ENCODE data around the gene SHISAL1. TPM values are rescaled to one million over a fixed set of nuclear protein-coding genes. Genes with fewer than 3 reads are reported as not detected.

SHISAL1 gene
- polyA plus RNA-seq, 2 donors = 0.08 to 0.22 TPM

DNA sequence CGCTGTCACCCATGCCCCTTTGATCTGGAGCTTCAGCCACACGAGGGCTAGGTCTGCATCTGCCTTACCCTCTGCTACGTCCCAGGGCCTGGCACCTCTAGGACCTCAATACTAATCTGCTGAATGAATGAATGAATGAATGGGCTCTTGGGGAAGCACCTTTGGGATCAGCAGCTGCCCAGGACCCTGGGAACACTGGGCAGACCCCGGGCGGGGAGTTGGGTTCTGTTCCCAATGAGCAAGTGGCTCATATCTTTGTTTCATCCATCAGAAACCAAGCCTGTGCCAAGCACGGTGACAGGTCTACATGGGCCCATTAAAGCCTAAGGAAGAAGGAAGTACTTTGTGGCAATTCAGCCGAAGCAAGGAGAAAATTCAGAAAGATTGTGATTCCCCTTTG, 41.5 kb upstream of the SHISAL1 start:
- Histone ChIP-seq H3K27ac (ENCODE audit: low read depth in 2 of 2, low read length in 1 of 2) (no peak overlapping the region), H3K36me3 (ENCODE audit: control insufficient read depth in 2 of 2, insufficient read depth in 2 of 2, low read length in 1 of 2) (no peaks in the 10 kb centered on the region), H3K4me1 (ENCODE audit: control insufficient read depth in 2 of 2, insufficient read depth in 2 of 2, low read length in 1 of 2) (peaks cover 0 to 4% of the 10 kb centered on the region in 2 donors), H3K4me3 (ENCODE audit: low read depth in 1 of 2, low read length in 2 of 2) (no peak overlapping the region), H3K9me3 (ENCODE audit: control insufficient read depth in 2 of 2, insufficient read depth in 1 of 2, low read depth in 1 of 2, low read length in 1 of 2) (no peaks in the 10 kb centered on the region), H3K27me3 (ENCODE audit: control insufficient read depth in 1 of 2, insufficient read depth in 2 of 2, low read length in 2 of 2) (no peaks in the 10 kb centered on the region)
- 81 to 89% methylated on average over 7 of the region's 7 CpGs for WGBS, 2 donors

DNA sequence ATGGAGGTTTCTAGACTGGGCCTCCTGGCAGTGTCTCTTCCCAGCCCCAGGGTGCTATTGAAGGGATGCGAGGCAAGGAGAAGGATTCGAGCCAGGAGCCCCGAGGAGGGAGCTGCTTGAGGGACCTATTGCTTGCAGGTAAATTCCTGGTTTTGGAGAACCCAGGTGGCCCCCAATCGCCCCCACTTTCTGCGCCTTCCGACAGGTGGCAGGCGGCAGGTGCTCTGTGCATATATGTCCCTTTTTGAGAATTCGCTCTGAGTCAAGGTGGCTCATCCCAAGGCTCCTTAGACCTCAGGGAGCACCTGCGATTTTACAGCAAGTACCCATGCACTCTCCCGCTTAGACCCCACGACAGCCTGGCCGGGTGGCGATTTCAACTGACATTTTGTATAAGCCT, 40.3 kb upstream of the SHISAL1 start:
- 84 to 87% methylated on average over 13 of the region's 13 CpGs for WGBS, 2 donors

DNA sequence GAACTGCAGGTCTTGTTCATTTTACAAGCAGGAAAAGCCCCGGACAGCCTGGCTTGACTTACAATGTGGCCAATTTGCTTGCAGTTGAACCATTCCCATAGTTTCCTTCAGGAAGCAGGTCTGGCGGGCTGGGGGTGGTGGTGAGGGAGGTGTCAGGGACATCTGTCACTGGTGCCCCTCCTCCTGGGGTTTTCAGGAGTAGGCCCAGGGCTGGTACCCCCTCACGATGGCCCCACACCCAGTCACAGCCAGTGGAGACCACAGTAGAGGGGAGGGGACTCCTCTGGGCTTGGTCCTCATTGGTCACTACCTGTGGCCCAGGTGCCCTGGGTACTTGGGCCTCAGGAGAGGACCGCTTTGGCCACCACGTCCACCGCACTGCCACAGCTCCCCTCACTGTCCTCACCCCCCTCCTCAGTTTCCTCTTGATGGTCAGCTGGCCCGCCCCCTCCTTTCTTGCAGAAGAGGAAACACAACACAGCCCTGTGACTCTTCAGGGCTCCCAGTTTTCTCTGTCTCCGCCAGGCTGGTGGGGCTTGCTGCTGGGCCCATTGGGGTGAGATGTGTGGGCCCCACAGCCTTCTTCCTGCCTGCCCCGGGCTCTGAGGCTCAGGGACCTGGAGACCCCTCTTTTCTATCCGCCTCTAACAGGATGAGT, 39.8 kb upstream of the SHISAL1 start:
- Histone ChIP-seq H3K27me3 (ENCODE audit: control insufficient read depth in 1 of 2, insufficient read depth in 2 of 2, low read length in 2 of 2) (no peaks in the 10 kb centered on the region), H3K4me3 (ENCODE audit: low read depth in 1 of 2, low read length in 2 of 2) (no peak overlapping the region)
- 59 to 78% methylated on average over 9 to 10 of the region's 10 CpGs for WGBS, 2 donors

More for the DNA sequence above, 40.3 kb upstream of the SHISAL1 start:
- Histone ChIP-seq H3K4me1 (ENCODE audit: control insufficient read depth in 2 of 2, insufficient read depth in 2 of 2, low read length in 1 of 2) (peaks cover 0 to 4% of the 10 kb centered on the region in 2 donors), H3K27ac (ENCODE audit: low read depth in 2 of 2, low read length in 1 of 2) (no peak overlapping the region), H3K9me3 (ENCODE audit: control insufficient read depth in 2 of 2, insufficient read depth in 1 of 2, low read depth in 1 of 2, low read length in 1 of 2) (no peaks in the 10 kb centered on the region), H3K27me3 (ENCODE audit: control insufficient read depth in 1 of 2, insufficient read depth in 2 of 2, low read length in 2 of 2) (no peaks in the 10 kb centered on the region), H3K4me3 (ENCODE audit: low read depth in 1 of 2, low read length in 2 of 2) (no peak overlapping the region), H3K36me3 (ENCODE audit: control insufficient read depth in 2 of 2, insufficient read depth in 2 of 2, low read length in 1 of 2) (no peaks in the 10 kb centered on the region)

DNA sequence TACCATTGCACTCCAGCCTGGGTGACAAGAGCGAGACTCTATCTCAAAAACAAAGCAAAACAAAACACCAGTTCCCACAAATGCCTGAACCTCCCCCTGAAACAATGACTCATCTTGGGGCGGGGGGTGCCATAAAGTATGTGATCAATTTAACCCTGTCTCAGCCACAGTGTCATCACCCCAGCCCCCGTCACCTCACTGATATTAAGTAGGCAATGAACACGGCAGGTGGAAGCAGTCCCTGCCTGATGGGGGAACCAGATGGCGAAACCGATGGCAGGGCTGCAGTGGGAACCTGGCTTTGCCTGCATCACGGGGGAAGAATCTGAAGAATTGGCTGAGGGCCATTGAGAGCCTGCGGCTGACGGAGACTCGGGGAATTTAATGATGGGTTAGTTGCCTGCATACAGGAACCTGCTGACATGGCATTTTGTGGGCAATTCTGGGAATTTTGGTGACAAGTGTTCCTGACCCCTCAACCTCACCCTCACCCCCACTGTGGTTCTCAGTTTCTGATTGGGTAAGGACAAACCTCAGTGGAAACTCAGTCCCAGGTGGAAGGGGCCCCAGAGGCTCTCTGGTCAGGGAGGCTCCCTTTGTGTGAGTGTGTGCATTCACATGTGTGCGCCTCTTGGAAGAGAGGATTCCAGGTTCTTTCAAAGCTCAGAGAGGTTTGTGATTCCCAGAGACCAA, 39.1 kb upstream of the SHISAL1 start:
- H3K4me3 ChIP-seq (ENCODE audit: low read depth in 1 of 2, low read length in 2 of 2) = no peak overlapping the region
- H3K36me3 ChIP-seq (ENCODE audit: control insufficient read depth in 2 of 2, insufficient read depth in 2 of 2, low read length in 1 of 2) = no peaks in the 10 kb centered on the region
- WGBS, 2 donors = 16 to 23% methylated on average over 11 of the region's 11 CpGs
- H3K9me3 ChIP-seq (ENCODE audit: control insufficient read depth in 2 of 2, insufficient read depth in 1 of 2, low read depth in 1 of 2, low read length in 1 of 2) = no peaks in the 10 kb centered on the region
- no peaks in the 10 kb centered on the region for H3K27me3 ChIP-seq (ENCODE audit: control insufficient read depth in 1 of 2, insufficient read depth in 2 of 2, low read length in 2 of 2)
- H3K4me1 ChIP-seq (ENCODE audit: control insufficient read depth in 2 of 2, insufficient read depth in 2 of 2, low read length in 1 of 2) = peaks cover 0 to 4% of the 10 kb centered on the region in 2 donors
- no peak overlapping the region for H3K27ac ChIP-seq (ENCODE audit: low read depth in 2 of 2, low read length in 1 of 2)

More for the DNA sequence above, 39.8 kb upstream of the SHISAL1 start:
- no peaks in the 10 kb centered on the region for H3K36me3 ChIP-seq (ENCODE audit: control insufficient read depth in 2 of 2, insufficient read depth in 2 of 2, low read length in 1 of 2)
- no peaks in the 10 kb centered on the region for H3K9me3 ChIP-seq (ENCODE audit: control insufficient read depth in 2 of 2, insufficient read depth in 1 of 2, low read depth in 1 of 2, low read length in 1 of 2)
- no peak overlapping the region for H3K27ac ChIP-seq (ENCODE audit: low read depth in 2 of 2, low read length in 1 of 2)
- peaks cover 0 to 4% of the 10 kb centered on the region in 2 donors for H3K4me1 ChIP-seq (ENCODE audit: control insufficient read depth in 2 of 2, insufficient read depth in 2 of 2, low read length in 1 of 2)

DNA sequence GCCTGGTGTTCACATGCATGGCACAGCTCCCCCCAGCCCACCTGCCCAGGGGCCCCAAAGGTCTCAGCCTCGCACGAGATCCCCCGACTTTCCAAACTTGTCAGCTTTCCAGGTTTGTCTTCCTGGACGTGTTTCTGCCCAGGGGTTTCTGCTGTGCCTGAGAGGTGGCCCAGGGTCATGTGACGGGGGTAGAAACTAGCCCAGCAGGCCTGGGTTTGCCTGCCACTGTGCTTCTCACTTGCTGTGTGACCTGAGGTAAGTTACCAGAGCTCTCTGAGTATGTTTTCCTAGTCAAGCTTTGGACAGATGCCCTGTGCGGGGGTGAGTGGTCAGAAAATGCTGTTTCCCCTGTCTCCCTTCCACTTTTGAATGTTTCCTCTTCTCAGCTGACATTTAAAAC, 38.3 kb upstream of the SHISAL1 start:
- 55 to 64% methylated on average over 6 of the region's 6 CpGs for WGBS, 2 donors
- no peaks in the 10 kb centered on the region for H3K36me3 ChIP-seq (ENCODE audit: control insufficient read depth in 2 of 2, insufficient read depth in 2 of 2, low read length in 1 of 2)
- H3K27ac ChIP-seq (ENCODE audit: low read depth in 2 of 2, low read length in 1 of 2) = no peak overlapping the region
- no peak overlapping the region for H3K4me3 ChIP-seq (ENCODE audit: low read depth in 1 of 2, low read length in 2 of 2)
- no peaks in the 10 kb centered on the region for H3K9me3 ChIP-seq (ENCODE audit: control insufficient read depth in 2 of 2, insufficient read depth in 1 of 2, low read depth in 1 of 2, low read length in 1 of 2)
- no peaks in the 10 kb centered on the region for H3K27me3 ChIP-seq (ENCODE audit: control insufficient read depth in 1 of 2, insufficient read depth in 2 of 2, low read length in 2 of 2)
- peaks cover 0 to 4% of the 10 kb centered on the region in 2 donors for H3K4me1 ChIP-seq (ENCODE audit: control insufficient read depth in 2 of 2, insufficient read depth in 2 of 2, low read length in 1 of 2)

DNA sequence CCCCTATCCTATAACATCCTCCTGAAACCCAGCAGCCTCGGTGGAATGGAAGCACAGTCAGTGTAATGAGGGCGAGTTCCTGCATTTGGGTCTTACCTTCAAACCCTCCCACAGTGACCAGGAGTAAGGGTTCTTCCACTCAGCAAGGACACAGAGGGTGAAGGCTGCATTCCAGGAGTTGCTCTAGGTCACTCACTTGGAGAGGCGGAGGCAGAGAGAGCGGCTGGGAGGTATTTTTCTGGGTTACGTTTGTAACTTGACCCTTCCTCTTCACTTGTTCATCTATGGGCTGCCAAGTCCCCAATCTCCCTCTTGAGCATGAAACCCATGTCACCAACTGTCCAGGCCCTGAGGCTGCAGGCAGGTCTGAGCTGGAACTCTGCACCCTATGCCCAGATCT, 36.8 kb upstream of the SHISAL1 start:
- Histone ChIP-seq H3K9me3 (ENCODE audit: control insufficient read depth in 2 of 2, insufficient read depth in 1 of 2, low read depth in 1 of 2, low read length in 1 of 2) (no peaks in the 10 kb centered on the region), H3K27ac (ENCODE audit: low read depth in 2 of 2, low read length in 1 of 2) (no peak overlapping the region), H3K4me3 (ENCODE audit: low read depth in 1 of 2, low read length in 2 of 2) (no peak overlapping the region), H3K27me3 (ENCODE audit: control insufficient read depth in 1 of 2, insufficient read depth in 2 of 2, low read length in 2 of 2) (no peaks in the 10 kb centered on the region), H3K4me1 (ENCODE audit: control insufficient read depth in 2 of 2, insufficient read depth in 2 of 2, low read length in 1 of 2) (peaks cover 0 to 4% of the 10 kb centered on the region in 2 donors), H3K36me3 (ENCODE audit: control insufficient read depth in 2 of 2, insufficient read depth in 2 of 2, low read length in 1 of 2) (no peaks in the 10 kb centered on the region)
- 59 to 65% methylated on average over 5 of the region's 5 CpGs for WGBS, 2 donors

DNA sequence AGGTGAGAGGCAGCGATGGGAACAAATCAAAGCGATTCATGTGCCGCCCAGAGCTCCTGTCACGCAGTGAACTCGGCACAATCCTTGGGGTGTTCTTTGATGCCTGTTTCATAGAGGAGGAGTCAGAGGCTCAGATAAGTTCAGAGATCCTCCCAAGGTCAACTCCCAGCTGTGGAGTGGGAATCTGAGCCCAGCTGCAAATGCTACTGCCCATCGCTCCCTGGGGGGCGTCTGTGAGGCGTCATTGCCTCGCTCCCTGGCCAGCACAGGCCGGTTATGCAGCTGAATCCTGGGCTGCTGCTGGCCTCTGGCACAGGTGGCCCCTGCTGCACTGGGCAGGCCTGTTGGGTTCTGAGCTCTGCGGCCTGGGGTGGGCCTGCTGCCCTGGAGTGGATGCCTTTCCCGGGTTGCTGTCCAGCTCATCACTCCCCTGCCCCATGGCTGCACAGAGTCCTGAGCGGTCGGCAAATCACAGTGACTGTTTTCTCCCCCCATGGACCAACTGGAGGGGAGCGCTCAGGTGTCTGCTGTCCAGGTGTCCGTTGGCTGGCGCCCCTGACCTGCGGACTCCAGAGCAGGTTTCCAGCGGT, 36.3 kb upstream of the SHISAL1 start:
- H3K27ac ChIP-seq (ENCODE audit: low read depth in 2 of 2, low read length in 1 of 2) = no peak overlapping the region

DNA sequence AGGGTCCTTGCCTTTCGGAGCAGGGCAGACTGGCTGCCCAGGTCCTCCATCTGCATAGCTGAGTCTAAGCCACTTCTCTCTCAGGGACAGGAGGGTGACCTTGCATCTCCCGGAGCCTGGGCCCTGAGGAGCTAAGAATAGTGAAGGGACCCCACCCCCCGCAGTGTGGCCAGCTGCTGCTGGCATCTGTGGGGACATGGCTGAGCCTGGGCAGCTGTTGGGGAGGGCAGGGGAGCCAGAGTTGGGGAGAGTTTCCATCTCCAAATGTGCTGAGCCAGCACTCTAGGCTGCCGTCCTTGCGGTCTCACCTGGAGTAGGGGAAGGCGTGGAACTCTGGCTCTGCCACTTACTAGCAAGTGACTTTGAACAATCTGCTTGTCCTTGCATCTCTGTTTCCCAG, 34.8 kb upstream of the SHISAL1 start:
- Histone ChIP-seq H3K4me1 (ENCODE audit: control insufficient read depth in 2 of 2, insufficient read depth in 2 of 2, low read length in 1 of 2) (peaks cover 0 to 4% of the 10 kb centered on the region in 2 donors), H3K36me3 (ENCODE audit: control insufficient read depth in 2 of 2, insufficient read depth in 2 of 2, low read length in 1 of 2) (no peaks in the 10 kb centered on the region), H3K4me3 (ENCODE audit: low read depth in 1 of 2, low read length in 2 of 2) (no peak overlapping the region), H3K27ac (ENCODE audit: low read depth in 2 of 2, low read length in 1 of 2) (no peak overlapping the region), H3K9me3 (ENCODE audit: control insufficient read depth in 2 of 2, insufficient read depth in 1 of 2, low read depth in 1 of 2, low read length in 1 of 2) (no peaks in the 10 kb centered on the region), H3K27me3 (ENCODE audit: control insufficient read depth in 1 of 2, insufficient read depth in 2 of 2, low read length in 2 of 2) (no peaks in the 10 kb centered on the region)
- WGBS, 2 donors = 89 to 92% methylated on average over 6 of the region's 6 CpGs

More for the DNA sequence above, 36.3 kb upstream of the SHISAL1 start:
- Histone ChIP-seq H3K36me3 (ENCODE audit: control insufficient read depth in 2 of 2, insufficient read depth in 2 of 2, low read length in 1 of 2) (no peaks in the 10 kb centered on the region), H3K4me1 (ENCODE audit: control insufficient read depth in 2 of 2, insufficient read depth in 2 of 2, low read length in 1 of 2) (peaks cover 0 to 4% of the 10 kb centered on the region in 2 donors), H3K9me3 (ENCODE audit: control insufficient read depth in 2 of 2, insufficient read depth in 1 of 2, low read depth in 1 of 2, low read length in 1 of 2) (no peaks in the 10 kb centered on the region), H3K27me3 (ENCODE audit: control insufficient read depth in 1 of 2, insufficient read depth in 2 of 2, low read length in 2 of 2) (no peaks in the 10 kb centered on the region), H3K4me3 (ENCODE audit: low read depth in 1 of 2, low read length in 2 of 2) (no peak overlapping the region)
- 75 to 76% methylated on average over 19 of the region's 19 CpGs for WGBS, 2 donors

DNA sequence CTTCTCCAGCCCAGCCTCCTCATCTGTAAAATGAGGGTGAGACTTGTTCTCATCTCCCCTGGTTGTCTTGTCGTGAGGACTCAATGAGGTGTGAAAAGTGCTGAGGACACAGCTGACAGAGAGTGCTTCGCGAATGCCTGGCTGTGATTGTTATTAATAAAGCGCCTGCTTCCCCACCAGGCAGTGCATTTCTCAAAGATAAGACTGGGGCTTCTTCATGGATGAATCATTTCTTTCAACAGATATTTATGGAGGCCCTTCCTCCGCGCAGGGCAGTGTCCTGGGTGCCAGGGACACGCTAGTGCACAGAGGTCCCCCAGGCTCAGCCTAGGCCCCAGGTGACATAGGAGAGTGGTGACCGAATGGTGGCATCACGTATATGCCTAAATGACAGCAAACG, 34.3 kb upstream of the SHISAL1 start:
- Histone ChIP-seq H3K27me3 (ENCODE audit: control insufficient read depth in 1 of 2, insufficient read depth in 2 of 2, low read length in 2 of 2) (no peaks in the 10 kb centered on the region), H3K4me1 (ENCODE audit: control insufficient read depth in 2 of 2, insufficient read depth in 2 of 2, low read length in 1 of 2) (peaks cover 0 to 4% of the 10 kb centered on the region in 2 donors), H3K4me3 (ENCODE audit: low read depth in 1 of 2, low read length in 2 of 2) (no peak overlapping the region), H3K27ac (ENCODE audit: low read depth in 2 of 2, low read length in 1 of 2) (no peak overlapping the region), H3K36me3 (ENCODE audit: control insufficient read depth in 2 of 2, insufficient read depth in 2 of 2, low read length in 1 of 2) (no peaks in the 10 kb centered on the region), H3K9me3 (ENCODE audit: control insufficient read depth in 2 of 2, insufficient read depth in 1 of 2, low read depth in 1 of 2, low read length in 1 of 2) (no peaks in the 10 kb centered on the region)
- WGBS, 2 donors = 80 to 89% methylated on average over 10 of the region's 10 CpGs

Data from esophagus (tissue), 2 donors.